IPS-18c (cell line): ENCODE data around the gene TRIP11.

ENCODE experiments used
- H3K4me3 ChIP-seq: 2 replicates; pipeline ENCODE4 v1.7.0; 2013; ENCODE audit warnings: low read depth, mild to moderate bottlenecking, low read length, moderate library complexity; ENCODE audit not compliant: insufficient read depth
- H3K9me3 ChIP-seq: one replicate; pipeline ENCODE4 v1.6.1; 2013; ENCODE audit warnings: mild to moderate bottlenecking, low read length, moderate library complexity; ENCODE audit not compliant: control insufficient read depth, insufficient read depth

The TRIP11 gene

GRCh38 chr14:92022036-92022435 is 17.8 kb downstream of the TRIP11 start:
- Histone ChIP-seq H3K4me3 (no peak overlapping the region), H3K9me3 (no peaks in the 10 kb centered on the region)

GRCh38 chr14:92021523-92021922 is 18.3 kb downstream of the TRIP11 start:
- H3K4me3 ChIP-seq, result no peak overlapping the region
- no peaks in the 10 kb centered on the region for H3K9me3 ChIP-seq

- Histone ChIP-seq H3K4me3 (no peak overlapping the region), H3K9me3 (no peaks in the 10 kb centered on the region)
Measured at GRCh38 chr14:92014040-92014439, 25.8 kb downstream of the TRIP11 start.

DNA sequence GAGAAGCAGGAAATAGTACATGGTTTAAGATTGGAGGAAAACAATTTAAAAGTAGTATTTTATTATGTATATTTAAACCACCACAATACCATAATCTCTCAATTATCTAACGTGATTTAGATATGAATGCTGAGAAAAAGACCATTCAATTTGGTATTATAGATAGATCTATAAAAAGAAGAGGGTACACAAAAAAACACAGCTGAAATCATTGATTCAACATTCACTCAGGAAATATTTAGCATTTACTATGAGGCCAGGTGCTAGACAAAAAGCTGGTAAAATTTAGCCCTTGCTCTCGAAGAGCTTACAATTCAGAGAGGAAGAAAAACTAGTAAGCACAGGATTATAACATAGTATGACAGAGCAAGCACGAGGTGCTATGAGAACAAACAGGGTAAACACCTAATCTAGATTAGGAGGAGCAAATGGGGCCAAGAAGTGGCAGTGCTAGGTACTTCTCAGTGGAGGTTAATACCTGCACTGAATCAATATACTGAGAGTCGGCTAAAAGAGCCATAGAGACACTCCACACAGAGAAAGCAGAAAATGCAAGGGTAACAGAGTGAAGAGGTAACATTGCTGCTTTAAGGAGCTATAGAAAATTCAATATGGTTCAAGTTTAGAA is 27.6 kb downstream of the TRIP11 start:
- Histone ChIP-seq H3K9me3 (no peaks in the 10 kb centered on the region), H3K4me3 (no peak overlapping the region)

DNA sequence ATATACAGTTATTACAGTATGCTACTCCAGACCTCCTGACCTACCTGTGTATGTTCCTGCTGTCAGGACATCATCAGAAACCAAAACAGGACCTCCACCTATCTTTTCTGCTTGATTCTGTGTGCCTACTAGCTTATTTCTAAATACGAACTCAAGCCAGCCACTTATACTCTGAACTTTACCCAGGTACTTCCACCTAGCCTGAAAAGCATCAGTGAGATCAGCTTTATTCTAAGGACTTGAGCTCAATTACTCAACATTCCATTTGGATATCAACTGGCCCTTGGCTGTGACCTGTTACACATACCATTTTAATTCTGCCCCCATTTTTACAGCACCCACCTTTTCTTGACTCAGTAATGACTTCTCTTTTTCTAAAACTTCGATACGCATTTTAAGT is 29.2 kb downstream of the TRIP11 start:
- H3K4me3 ChIP-seq, result no peak overlapping the region

GRCh38 chr14:92009604-92010003 is 30.3 kb downstream of the TRIP11 start:
- no peaks in the 10 kb centered on the region for H3K9me3 ChIP-seq
- H3K4me3 ChIP-seq, result no peak overlapping the region

More for the DNA sequence above, 29.2 kb downstream of the TRIP11 start:
- no peaks in the 10 kb centered on the region for H3K9me3 ChIP-seq

DNA sequence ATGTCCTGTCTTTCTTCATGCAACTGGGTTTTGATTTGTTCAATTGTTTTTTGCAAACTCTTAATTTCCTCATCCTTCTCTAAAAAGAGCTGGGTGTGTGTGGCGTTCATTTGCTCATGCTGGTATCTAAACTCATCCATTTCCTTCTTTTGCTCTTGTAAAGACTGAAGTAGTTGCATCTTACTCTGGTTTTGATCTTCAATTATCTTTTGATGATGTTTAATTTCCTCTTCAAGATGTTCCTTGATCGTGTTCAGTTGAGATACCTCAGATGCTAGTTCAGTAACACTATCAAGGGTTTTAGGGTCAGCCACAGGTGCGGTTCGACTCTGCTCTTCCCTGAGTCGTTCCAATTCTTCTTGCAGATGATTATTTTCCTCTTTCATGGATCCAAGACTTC is 34.8 kb downstream of the TRIP11 start:
- Histone ChIP-seq H3K4me3 (no peak overlapping the region), H3K9me3 (no peaks in the 10 kb centered on the region)

GRCh38 chr14:92004062-92004461 is 35.8 kb downstream of the TRIP11 start:
- no peak overlapping the region for H3K4me3 ChIP-seq

GRCh38 chr14:91998667-91999570 is 40.9 kb downstream of the TRIP11 start:
- Histone ChIP-seq H3K4me3 (no peak overlapping the region), H3K9me3 (no peaks in the 10 kb centered on the region)

More at GRCh38 chr14:92004062-92004461, 35.8 kb downstream of the TRIP11 start:
- no peaks in the 10 kb centered on the region for H3K9me3 ChIP-seq

GRCh38 chr14:91997492-91997891 is 42.4 kb downstream of the TRIP11 start:
- Histone ChIP-seq H3K9me3 (no peaks in the 10 kb centered on the region), H3K4me3 (no peak overlapping the region)

- no peaks in the 10 kb centered on the region for H3K9me3 ChIP-seq
- H3K4me3 ChIP-seq, result no peak overlapping the region
Measured at GRCh38 chr14:91996948-91997371, 42.9 kb downstream of the TRIP11 start.

DNA sequence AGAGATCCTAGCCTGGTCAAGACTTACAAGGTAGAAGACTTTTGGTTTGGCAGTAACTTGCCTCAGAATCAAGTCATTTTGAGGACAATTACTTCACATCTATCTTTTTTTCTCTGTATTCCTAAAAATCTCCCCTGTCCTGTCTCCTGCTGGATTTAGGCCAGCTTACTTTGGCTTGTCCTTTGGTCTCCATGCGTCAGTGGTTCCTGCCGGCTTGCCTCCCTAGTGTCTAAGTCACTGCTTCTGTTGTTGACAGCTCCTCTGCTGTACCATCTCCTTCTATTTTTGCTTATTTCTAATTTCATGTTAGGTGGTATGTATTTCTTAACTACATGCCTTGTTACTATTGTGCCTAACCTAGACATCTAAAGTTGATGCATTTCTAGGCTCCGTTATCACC is 52.7 kb downstream of the TRIP11 start:
- H3K4me3 ChIP-seq, result no peak overlapping the region

DNA sequence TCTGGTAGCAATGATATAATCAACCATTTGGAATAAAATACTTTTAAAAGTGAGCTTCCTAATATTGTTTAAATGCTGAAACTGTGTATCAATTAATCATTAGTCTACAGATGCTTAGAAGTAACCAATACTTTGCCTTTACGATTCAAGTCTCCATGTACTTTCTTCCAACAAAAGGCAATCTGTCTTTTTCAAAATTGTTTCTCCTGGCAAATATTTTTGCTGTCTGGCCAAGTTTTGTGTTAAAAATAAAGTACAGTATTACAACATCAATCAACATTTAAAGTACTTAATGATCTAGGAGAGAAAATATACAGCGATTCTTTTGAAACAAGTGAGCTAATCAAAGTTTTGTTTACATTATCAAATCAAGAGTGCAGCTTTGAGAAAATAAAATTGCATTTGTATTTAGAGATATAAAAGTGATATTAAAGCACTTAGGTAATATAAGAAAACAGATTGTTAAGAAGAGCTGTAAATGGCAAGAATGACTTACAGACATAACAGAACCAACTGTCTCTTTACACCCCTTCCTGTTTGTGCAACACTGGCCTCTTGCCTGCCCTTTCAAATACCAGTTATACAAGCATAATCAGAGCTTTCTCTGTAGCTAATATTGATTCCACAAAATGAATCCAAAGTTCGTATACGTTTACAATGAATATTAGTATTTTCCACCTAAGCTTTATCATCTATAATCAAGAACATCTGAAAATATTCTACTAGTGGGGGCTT is 54.2 kb downstream of the TRIP11 start:
- H3K4me3 ChIP-seq, result no peak overlapping the region
- no peaks in the 10 kb centered on the region for H3K9me3 ChIP-seq

More for the DNA sequence above, 52.7 kb downstream of the TRIP11 start:
- no peaks in the 10 kb centered on the region for H3K9me3 ChIP-seq

GRCh38 chr14:91985008-91985407 is 54.9 kb downstream of the TRIP11 start:
- Histone ChIP-seq H3K9me3 (no peaks in the 10 kb centered on the region), H3K4me3 (no peak overlapping the region)

GRCh38 chr14:91983588-91983987 is 56.3 kb downstream of the TRIP11 start:
- no peak overlapping the region for H3K4me3 ChIP-seq

DNA sequence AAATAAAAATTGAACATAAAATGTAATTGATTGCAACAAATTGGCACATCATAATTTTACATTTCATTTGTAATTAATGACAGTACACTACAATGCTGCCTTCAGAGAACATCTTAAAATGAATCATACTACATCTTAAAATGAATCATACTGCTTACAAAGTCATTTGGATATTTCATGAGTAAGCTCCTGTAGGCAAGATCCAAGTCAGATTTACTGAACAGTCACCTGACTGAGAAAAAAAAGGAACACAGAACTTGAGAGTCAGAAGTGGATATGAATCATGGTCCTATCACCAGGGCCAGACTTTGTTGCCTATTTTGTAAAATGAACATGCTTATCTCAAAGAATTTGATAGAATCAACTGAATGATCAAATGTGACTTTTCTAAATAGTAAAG is 59.7 kb downstream of the TRIP11 start:
- H3K9me3 ChIP-seq, result no peaks in the 10 kb centered on the region
- no peak overlapping the region for H3K4me3 ChIP-seq

More at GRCh38 chr14:91983588-91983987, 56.3 kb downstream of the TRIP11 start:
- H3K9me3 ChIP-seq, result no peaks in the 10 kb centered on the region

GRCh38 chr14:91977884-91978283 is 62.0 kb downstream of the TRIP11 start:
- Histone ChIP-seq H3K4me3 (no peak overlapping the region), H3K9me3 (no peaks in the 10 kb centered on the region)

DNA sequence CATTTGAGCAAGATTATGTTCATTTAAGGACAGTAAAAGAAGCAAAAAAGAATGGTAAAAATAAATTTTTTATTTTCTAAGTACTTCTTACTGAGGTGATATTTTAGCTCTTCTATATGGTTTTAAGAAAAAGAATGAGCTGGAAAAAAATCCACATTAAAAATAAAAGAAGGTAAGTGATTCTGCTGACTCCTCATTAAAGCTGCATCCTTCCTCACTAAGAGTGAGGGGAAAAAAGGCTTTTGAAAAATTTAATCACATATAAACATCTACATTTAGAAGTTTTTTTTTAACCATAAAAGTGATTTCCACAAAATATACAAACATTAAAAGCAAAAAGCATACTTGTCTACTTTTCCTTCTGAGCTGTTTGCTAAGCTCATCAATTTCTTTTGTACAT is 64.1 kb downstream of the TRIP11 start:
- no peaks in the 10 kb centered on the region for H3K9me3 ChIP-seq
- no peak overlapping the region for H3K4me3 ChIP-seq
